H54 (cell line): ENCODE data around the gene TCP11L2.
A peak's percentile ranks its signal among the peaks of the same experiment; 100 is the strongest.

ENCODE experiments used
- DNase-seq: peaks from one replicate; pipeline ENCODE4 v3.0.0; 2011; ENCODE audit warnings: low spot score, mixed read lengths; ENCODE audit not compliant: insufficient read length
- FAIRE-seq: peaks from 3 replicates; lab custom pipeline; 2011; peaks lifted over from hg19 to GRCh38; lab: Jason Lieb, UNC
- POLR2A ChIP-seq: IDR thresholded peaks from 2 replicates; pipeline ENCODE4 v1.6.1; 2011; ENCODE audit warnings: low read depth, mild to moderate bottlenecking, low read length

The TCP11L2 gene

DNA sequence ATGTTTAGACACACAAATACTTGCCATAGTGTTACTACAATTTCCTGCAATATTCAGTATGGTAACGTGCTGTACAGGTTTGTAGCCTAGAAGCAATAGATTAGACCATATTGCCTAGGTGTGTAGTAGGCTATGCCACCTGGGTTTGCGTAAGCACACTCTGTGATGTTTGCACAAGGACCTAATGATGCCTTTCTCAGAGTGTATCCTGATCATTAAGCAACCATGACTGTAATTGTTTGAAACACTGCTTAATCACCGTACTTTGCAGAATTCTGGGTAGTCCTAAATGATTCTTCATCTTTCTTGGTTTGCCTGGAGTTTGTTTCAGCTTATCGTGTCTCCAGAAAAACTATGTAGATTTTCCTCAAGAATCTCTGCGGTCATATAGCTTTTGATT, 11.2 kb upstream of the TCP11L2 start:
- FAIRE-seq, result no peak
- DNase-seq, result no peak
- TF ChIP-seq POLR2A, result no peak

DNA sequence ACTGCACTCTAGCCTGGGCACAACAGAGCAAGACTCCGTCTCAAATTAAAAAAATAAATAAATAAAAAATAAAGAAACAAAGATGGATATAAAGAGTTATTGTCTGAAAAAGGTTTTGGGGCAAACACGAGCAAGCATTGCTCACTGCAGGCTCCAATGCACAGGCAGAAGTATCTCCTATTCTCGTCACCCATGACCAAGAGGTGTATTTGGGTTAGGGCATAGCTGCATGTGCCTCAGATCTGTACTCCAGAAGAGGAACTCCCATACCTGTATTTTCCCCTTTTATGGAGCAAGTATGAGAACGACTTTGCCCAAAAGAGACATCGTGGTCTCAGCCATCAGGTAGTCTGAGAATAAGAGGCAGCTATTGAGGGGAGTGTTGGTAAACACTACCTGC, 10.2 kb upstream of the TCP11L2 start:
- FAIRE-seq, result no peak
- no peak for DNase-seq
- TF ChIP-seq POLR2A, result no peak

DNA sequence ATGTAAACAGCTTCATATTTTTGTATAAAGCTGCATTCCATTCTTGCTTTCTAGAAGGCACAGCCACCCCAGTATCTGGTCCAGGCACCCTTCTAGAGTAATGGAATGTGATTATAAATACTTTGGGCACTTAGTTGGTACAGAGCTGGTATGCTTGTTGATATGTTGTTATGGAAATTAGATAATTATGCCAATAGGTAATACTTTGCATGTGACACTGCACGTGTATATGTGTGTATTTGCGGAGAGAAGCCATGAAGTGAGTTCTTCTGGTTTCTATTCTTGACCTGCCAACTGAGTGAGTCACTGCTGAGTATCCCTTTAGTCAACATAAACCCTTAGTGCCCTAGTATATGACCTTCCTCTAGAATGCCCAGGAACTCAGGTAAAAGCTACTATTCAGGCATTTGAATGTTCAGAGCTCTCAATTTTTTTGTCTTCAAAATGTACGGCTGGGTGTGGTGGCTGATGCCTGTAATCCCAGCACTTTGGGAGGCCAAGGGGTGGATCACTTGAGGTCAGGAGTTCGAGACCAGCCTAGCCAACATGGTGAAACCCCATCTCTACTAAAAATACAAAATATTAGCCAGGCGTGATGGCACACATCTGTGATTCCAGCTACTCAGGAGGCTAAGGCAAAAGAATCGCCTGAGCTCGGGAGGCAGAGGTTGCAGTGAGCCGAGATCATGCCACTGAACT, 6.2 kb upstream of the TCP11L2 start:
- DNase-seq, result peak; percentile 49
- no peak for TF ChIP-seq POLR2A
- peak; percentile 96 for FAIRE-seq

DNA sequence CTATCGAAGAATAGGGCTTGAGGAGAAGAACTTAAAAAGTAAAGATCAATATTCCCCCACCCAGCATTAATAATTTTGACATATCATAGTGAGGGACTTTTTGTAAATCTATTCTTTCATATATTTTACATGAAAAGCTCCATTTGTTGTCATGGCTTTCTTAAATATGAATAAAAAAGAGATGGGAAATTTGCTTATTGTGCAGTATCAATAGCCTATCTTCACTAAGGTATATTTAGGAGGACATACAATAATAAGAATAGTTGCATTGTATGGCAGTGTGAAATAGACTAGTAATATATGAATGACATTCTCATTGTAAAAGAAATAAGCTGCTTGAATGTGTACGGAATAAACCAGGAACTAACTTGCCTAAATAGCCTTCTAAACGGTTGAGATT, 5.5 kb upstream of the TCP11L2 start:
- TF ChIP-seq POLR2A, result no peak
- FAIRE-seq, result no peak
- DNase-seq, result no peak

DNA sequence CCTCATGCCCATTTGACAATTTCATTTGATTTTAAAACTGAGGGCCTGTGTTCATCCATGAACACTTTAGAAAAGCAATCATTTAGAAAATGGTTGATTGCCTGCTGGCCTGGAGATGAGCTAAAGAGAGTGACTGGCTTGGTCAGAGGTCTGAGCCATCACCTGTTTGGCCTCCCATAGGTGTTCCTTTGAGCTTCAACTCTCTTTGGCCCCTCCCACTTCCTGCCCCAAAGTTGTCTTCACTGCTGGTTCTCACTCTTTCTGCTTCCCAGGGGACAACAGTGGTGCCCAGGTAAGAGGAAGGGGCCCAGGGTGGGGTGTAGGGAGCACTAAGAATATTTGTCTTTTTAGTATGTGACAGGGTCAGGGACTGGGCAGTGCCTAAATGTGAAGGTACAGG, 4.9 kb upstream of the TCP11L2 start:
- TF ChIP-seq POLR2A, result no peak
- no peak for DNase-seq
- FAIRE-seq, result no peak

DNA sequence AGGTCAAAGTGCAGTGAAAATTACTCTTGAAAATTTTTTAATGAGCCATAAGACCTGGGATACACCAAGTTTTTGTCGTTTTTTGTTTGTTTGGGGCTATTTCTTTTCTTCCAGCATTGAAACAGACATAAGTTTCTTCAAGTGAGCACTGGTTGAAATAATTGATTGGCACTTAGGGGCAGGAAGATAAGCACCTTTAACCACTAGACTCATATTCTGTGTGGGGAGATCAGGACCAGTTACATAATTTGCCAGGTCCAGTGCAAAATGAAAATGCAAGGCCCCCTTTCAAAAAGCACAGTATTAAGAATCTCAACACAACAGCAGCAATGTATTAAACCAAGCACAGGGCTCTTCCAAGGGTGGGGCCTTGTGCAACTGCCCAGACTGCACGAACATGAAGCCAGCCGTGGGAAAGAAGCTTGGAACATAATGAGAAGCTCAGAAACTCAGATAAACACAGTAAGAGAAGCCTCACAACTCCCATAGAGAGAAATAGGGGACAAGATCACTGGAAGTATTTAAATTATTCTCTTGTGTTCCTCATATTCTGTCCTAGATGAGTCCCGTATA, 3.2 kb upstream of the TCP11L2 start:
- TF ChIP-seq POLR2A, result no peak
- DNase-seq (no peak), FAIRE-seq (no peak)

DNA sequence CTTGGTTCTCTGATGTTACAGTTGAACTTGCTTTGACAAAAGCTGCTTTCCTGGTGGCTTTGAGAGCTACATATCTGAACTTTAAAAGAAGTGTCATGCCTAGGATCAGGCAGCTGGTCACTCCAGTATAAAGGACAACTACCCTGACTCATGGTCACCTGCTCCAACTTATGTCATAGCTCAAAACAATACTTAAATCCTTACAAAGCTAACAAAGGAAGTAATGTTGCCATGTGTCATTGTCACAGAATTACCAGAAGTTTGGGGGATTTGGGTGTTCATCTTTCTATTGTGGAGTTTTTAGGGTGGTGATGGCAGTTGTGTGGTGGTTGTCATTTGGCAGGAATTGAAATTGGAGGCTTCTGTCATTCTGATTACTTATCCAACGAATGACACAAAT, 1.8 kb upstream of the TCP11L2 start:
- TF ChIP-seq POLR2A, result no peak
- DNase-seq (no peak), FAIRE-seq (no peak)

DNA sequence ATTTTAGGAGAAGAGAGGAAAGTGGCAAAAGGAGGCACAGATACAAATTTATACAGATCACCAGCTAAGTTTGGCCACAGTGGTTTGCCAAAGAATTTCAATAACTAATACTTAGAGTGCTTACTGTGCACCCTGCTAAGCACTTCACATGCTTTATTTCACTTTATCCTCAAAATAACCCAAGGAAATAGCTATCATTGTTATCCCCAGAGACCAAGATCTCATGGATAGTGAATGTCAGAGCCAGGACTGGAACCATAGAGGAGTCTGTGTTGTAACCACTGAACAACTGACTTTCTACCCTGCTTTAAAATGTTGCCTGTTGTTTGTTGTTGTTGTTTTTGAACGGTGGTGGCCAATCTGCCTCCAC, 1.3 kb upstream of the TCP11L2 start:
- DNase-seq (no peak), FAIRE-seq (no peak)
- TF ChIP-seq POLR2A, result no peak

DNA sequence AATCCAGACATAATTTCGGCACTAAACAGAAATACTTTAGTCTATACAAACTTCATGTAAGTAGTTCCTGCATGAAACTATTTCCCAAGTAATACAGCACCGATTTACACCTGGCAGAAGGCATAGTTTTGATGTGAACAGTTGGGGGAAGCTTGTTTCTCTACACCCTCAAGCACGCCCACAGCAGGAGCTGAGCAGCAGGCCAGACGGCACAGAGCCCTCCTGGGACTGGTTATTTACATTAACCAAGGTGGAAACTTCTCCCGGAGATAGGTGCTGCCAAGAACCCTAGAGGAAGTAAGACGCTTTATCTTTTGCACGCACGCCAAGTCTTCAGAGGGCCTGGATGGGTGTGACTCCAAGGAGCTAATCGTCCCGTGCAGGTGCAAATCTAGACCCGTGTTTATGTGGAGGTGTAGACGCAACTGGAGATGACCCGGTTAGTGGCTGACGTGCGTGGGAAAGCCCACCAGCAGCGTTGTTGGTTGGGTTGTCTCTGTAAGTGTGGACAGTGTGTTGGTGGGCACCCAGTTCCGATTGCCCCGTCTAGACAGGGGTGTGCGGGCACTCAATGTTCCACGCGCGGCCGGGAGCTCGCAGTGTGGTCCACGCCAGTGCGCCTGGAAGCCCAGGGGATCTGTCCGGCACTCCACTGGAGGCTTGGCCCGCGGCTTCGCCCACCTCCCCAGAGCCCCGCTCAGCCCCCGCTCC, 767 bp upstream of the TCP11L2 start:
- DNase-seq, result peak; percentile 22
- no peak for TF ChIP-seq POLR2A
- FAIRE-seq, result no peak

DNA sequence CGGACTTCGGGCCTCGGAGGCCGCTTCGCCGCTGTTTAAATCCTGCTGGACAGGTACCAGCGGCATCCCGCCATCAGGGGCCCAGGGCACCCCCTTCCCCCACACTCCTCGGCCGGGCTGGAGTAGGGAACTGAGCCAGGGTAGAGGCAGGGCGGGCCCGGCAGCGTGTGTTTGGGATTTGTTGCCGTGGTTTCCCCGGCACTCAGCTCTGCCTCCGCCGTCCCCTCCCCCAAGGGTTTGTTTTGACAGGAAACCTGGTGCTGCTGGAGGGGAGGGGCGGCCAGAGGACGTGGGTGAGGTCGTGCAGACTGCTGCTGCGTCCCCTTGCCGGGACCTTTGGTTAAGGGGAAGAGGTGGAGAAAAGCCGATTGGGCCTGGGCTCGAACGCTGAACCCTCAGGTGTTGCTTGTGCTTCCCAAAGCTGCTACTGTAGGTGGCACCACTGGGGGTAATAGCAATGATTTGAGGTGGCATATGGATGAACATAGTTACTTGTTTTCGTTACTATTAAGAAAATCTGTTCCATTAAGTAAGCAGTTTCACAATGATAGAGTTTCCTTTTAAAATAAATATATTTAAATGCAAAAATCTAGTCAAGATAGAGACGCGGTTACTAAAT, 778 bp downstream of the TCP11L2 start:
- FAIRE-seq (no peak), DNase-seq (peak; percentile 32)
- no peak for TF ChIP-seq POLR2A

DNA sequence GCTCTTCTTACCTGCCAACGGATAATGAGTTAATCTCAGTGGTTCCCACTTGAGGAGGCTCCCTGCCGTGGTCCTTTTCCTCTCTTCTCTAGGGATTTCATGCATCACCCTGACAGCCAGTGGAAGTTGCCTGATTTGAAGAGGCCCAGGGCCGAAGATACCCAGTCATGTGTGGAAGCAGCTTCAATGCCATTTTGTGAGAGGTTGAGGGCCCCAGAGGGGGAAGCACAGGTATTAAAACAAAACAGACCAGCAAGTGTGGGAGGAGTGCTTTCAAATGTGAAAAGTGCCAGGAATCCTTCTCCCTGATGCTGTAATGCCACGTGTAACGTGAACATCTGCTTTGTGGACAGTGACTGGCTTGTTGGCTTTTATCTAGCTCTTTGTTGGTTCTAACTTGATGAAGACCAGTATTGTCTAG, 1.5 kb downstream of the TCP11L2 start:
- FAIRE-seq (no peak), DNase-seq (no peak)
- TF ChIP-seq POLR2A, result no peak

DNA sequence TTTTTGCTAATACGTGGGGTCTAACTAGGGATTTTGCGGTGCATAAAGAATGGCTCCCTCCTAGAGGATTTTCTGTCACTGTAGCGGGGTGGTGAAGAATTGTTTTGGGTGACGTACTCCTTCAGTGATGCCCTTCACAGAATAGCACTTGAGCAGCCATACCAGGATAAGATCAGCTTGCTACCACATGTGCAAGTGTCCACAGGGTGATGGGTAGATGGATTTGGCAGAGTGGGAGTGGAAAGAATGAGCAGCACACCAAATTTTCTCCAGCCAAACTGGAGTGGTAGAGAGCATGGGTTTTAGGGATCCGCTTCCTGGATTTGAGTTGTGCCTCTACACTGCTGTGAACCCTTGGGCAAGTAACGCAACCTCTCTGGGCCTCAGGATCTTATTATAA, 2.3 kb downstream of the TCP11L2 start:
- DNase-seq (no peak), FAIRE-seq (no peak)
- no peak for TF ChIP-seq POLR2A

DNA sequence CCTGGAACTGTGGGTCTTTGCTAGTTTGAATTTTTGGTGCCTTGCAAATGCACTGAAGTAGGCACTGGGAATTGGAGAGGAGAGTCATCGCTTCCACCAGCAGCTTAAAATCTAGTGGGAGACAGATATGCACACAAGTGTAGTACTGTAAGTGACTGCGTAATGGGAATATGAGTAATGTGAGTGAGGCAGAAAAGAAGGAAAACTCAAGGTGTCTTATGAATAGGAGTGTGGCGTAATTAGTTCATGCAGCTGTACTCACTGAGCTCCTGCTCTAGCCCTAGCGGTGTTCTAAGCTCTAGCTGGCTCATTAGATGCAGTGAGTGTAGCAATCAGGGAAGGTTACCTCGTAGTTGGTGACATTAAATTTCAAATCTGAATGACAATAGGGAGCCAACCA, 2.8 kb downstream of the TCP11L2 start:
- FAIRE-seq, result no peak
- no peak for TF ChIP-seq POLR2A
- no peak for DNase-seq

DNA sequence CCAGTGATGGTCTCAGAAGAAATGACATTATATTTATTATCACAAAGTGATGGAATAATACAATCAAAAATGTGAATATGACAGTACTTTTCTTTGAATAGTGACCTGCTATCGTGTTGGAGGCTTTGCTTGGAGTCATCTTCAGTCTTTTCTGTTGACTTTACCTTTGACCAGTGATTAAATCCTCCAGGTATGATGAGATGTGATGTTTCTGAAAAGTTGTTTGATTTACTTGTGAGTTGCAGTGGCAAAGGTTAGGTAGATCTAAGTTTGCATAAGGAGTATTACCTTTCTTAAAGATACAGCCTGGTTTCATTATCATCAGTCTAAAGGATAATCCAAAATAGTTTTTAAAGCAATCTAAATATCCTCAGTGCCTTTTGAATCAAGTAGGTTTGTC, 4.6 kb downstream of the TCP11L2 start:
- no peak for DNase-seq

DNA sequence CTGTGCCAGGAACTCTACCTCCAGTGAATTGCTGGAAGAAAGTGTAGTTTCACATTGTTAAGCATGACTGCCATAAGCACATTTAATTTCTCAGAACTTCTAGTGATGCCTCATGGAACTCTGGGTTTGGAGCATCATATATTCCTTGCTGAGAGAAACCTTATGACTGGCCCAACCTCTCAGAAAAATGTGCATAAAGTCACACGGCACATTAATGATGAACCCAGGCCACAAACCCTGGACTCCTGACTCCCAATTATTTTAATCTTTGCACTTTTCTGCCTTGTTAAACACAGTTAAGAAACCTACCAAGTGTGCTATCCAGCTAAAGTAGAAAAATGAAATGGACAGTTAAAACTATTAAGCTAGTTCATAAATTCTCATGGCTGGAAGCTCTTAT, 5.6 kb downstream of the TCP11L2 start:
- no peak for FAIRE-seq

More for the DNA sequence above, 4.6 kb downstream of the TCP11L2 start:
- TF ChIP-seq POLR2A, result no peak
- no peak for FAIRE-seq

More for the DNA sequence above, 5.6 kb downstream of the TCP11L2 start:
- no peak for DNase-seq
- no peak for TF ChIP-seq POLR2A
